H9 (cell line): ENCODE measurements around the gene ISCA1. TPM values are rescaled to one million over a fixed set of nuclear protein-coding genes. Genes with fewer than 3 reads are reported as not detected.

Source experiments
- DNase-seq: peaks from one replicate; pipeline ENCODE4 v3.0.0-alpha.2; 2017
- H2AFZ ChIP-seq: one replicate; pipeline ENCODE4 v1.6.1; 2013; ENCODE audit warnings: mild to moderate bottlenecking, low read length, control low read depth, moderate library complexity
- H2AK5ac ChIP-seq: 2 replicates; pipeline ENCODE4 v1.6.1; 2013; ENCODE audit warnings: low read length, control low read depth, mixed read lengths; ENCODE audit not compliant: insufficient read length
- H2BK120ac ChIP-seq: one replicate; pipeline ENCODE4 v1.6.1; 2013; ENCODE audit warnings: low read depth, mild to moderate bottlenecking, low read length, control low read depth, inconsistent platforms; ENCODE audit not compliant: poor library complexity, severe bottlenecking
- H2BK12ac ChIP-seq: 2 replicates; pipeline ENCODE4 v1.6.1; 2013; ENCODE audit warnings: low read length, control low read depth, mixed read lengths, low read depth; ENCODE audit not compliant: insufficient read length
- H2BK15ac ChIP-seq: 2 replicates; pipeline ENCODE4 v1.6.1; 2013; ENCODE audit warnings: low read depth, low read length, control low read depth
- H2BK20ac ChIP-seq: one replicate; pipeline ENCODE4 v1.6.1; 2013; ENCODE audit warnings: low read depth, mild to moderate bottlenecking, low read length, control low read depth, inconsistent platforms; ENCODE audit not compliant: poor library complexity, severe bottlenecking
- H2BK5ac ChIP-seq: 2 replicates; pipeline ENCODE4 v1.6.1; 2013; ENCODE audit warnings: low read length, control low read depth, mixed read lengths; ENCODE audit not compliant: insufficient read length
- H3K14ac ChIP-seq: 2 replicates; pipeline ENCODE4 v1.6.1; 2013; ENCODE audit warnings: low read length, control low read depth; ENCODE audit not compliant: insufficient read depth
- H3K18ac ChIP-seq: 2 replicates; pipeline ENCODE4 v1.6.1; 2013; ENCODE audit warnings: low read depth, mild to moderate bottlenecking, mixed read lengths, low read length, control low read depth; ENCODE audit not compliant: insufficient read length
- H3K23ac ChIP-seq: 2 replicates; pipeline ENCODE4 v1.6.1; 2013; ENCODE audit warnings: low read length, control low read depth, mixed read lengths, low read depth; ENCODE audit not compliant: insufficient read length
- H3K23me2 ChIP-seq: 2 replicates; pipeline ENCODE4 v1.6.1; 2013; ENCODE audit warnings: low read depth, mild to moderate bottlenecking, mixed read lengths, low read length, control low read depth; ENCODE audit not compliant: insufficient read length, poor library complexity, severe bottlenecking
- H3K27ac ChIP-seq: 2 replicates; pipeline ENCODE4 v1.5.1; 2013; ENCODE audit warnings: low read length, control low read depth, mixed read lengths, low read depth; ENCODE audit not compliant: insufficient read length
- H3K27me3 ChIP-seq: 2 replicates; pipeline ENCODE4 v1.6.1; 2013; ENCODE audit warnings: low read length, control low read depth, inconsistent platforms; ENCODE audit not compliant: insufficient read depth
- H3K4ac ChIP-seq: 2 replicates; pipeline ENCODE4 v1.6.1; 2013; ENCODE audit warnings: low read depth, mild to moderate bottlenecking, control low read depth, inconsistent platforms, low read length, moderate library complexity
- H3K4me1 ChIP-seq: 2 replicates; pipeline ENCODE4 v1.6.1; 2013; ENCODE audit warnings: low read length, control low read depth, inconsistent platforms; ENCODE audit not compliant: insufficient read depth
- H3K4me2 ChIP-seq: 2 replicates; pipeline ENCODE4 v1.6.1; 2013; ENCODE audit warnings: low read length, control low read depth, mixed read lengths; ENCODE audit not compliant: insufficient read length, insufficient read depth
- H3K56ac ChIP-seq: 2 replicates; pipeline ENCODE4 v1.6.1; 2013; ENCODE audit warnings: low read depth, mild to moderate bottlenecking, mixed read lengths, low read length, control low read depth; ENCODE audit not compliant: insufficient read length
- H3K79me1 ChIP-seq: 2 replicates; pipeline ENCODE4 v1.6.1; 2013; ENCODE audit warnings: low read depth, mild to moderate bottlenecking, moderate library complexity, low read length, control low read depth, inconsistent platforms; ENCODE audit not compliant: insufficient read depth, poor library complexity, severe bottlenecking
- H3K79me2 ChIP-seq: 2 replicates; pipeline ENCODE4 v1.6.1; 2013; ENCODE audit warnings: low read length, control low read depth, inconsistent platforms; ENCODE audit not compliant: insufficient read depth
- H3K9ac ChIP-seq: 2 replicates; pipeline ENCODE4 v1.6.1; 2013; ENCODE audit warnings: low read length, control low read depth, mixed read lengths; ENCODE audit not compliant: insufficient read length; ENCODE audit errors: extremely low read depth
- H3K9me3 ChIP-seq: one replicate; pipeline ENCODE4 v1.6.1; 2013; ENCODE audit warnings: low read depth, low read length, inconsistent platforms; ENCODE audit not compliant: control insufficient read depth
- H3T11ph ChIP-seq: one replicate; pipeline ENCODE4 v1.6.1; 2013; ENCODE audit warnings: mild to moderate bottlenecking, low read length, control low read depth, inconsistent platforms
- H4K20me1 ChIP-seq: one replicate; pipeline ENCODE4 v1.6.1; 2013; ENCODE audit not compliant: control insufficient read depth, insufficient read length, insufficient read depth
- H4K5ac ChIP-seq: 2 replicates; pipeline ENCODE4 v1.6.1; 2013; ENCODE audit warnings: low read depth, mild to moderate bottlenecking, mixed read lengths, low read length, control low read depth; ENCODE audit not compliant: insufficient read length
- H4K8ac ChIP-seq: replicated peaks from 2 replicates; pipeline ENCODE4 v1.6.1; 2013; ENCODE audit warnings: low read length, control low read depth, mixed read lengths, low read depth; ENCODE audit not compliant: insufficient read length
- H4K91ac ChIP-seq: 2 replicates; pipeline ENCODE4 v1.6.1; 2013; ENCODE audit warnings: low read depth, mild to moderate bottlenecking, moderate library complexity, mixed read lengths, low read length, control low read depth; ENCODE audit not compliant: insufficient read length
- H3K27ac Mint-ChIP-seq, 3 experiments: 2 replicates in 2 of 3; 3 replicates in 1 of 3; pipeline ENCODE4 v1.8.0; 2020 to 2021; ENCODE audit warnings: mixed read lengths in 3 of 3, mild to moderate bottlenecking in 1 of 3, moderate library complexity in 1 of 3
- H3K27me3 Mint-ChIP-seq: 2 replicates; pipeline ENCODE4 v1.8.0; 2021; ENCODE audit warnings: low read depth, mild to moderate bottlenecking, moderate library complexity, mixed read lengths
- H3K36me3 Mint-ChIP-seq, 3 experiments: 2 replicates in 2 of 3; 3 replicates in 1 of 3; pipeline ENCODE4 v1.8.0; 2020 to 2021; ENCODE audit warnings: low read depth in 3 of 3, mixed read lengths in 3 of 3; ENCODE audit not compliant: insufficient read depth in 1 of 3
- H3K4me1 Mint-ChIP-seq, 2 experiments: 2 replicates each; pipeline ENCODE4 v1.8.0; 2020; ENCODE audit warnings: mixed read lengths in 2 of 2
- H3K4me3 Mint-ChIP-seq, 2 experiments: 2 replicates in 1 of 2; 3 replicates in 1 of 2; pipeline ENCODE4 v1.8.0; 2020 to 2021; ENCODE audit warnings: mild to moderate bottlenecking in 2 of 2, mixed read lengths in 2 of 2, moderate library complexity in 1 of 2
- H3K9me3 Mint-ChIP-seq, 2 experiments: 2 replicates in 1 of 2; 3 replicates in 1 of 2; pipeline ENCODE4 v1.8.0; 2020; ENCODE audit warnings: mild to moderate bottlenecking in 2 of 2, mixed read lengths in 2 of 2, moderate library complexity in 1 of 2
- CTCF ChIP-seq: fragments of 200-600 bp; sonication (generic); conservative IDR thresholded peaks from 3 replicates; pipeline ENCODE4 v1.8.0; 2021; ENCODE audit warnings: antibody characterized with exemption, mild to moderate bottlenecking
- WGBS: extraction: QIAGEN DNeasy Blood & Tissue Kit; methylation state at CpG from one replicate; pipeline ENCODE4 v1.1.7; 2013; ENCODE audit warnings: missing lambda C conversion rate, low lambda C conversion rate, mixed read lengths; ENCODE audit not compliant: insufficient read length; ENCODE audit errors: extremely low coverage; 5-methylcytosine and 5-hydroxymethylcytosine counted together
- total RNA-seq: library from RNA; stranded (reverse); gene quantifications from 2 replicates; pipeline ENCODE4 v1.2.1, GENCODE V29; 2021

The ISCA1 gene
- total RNA-seq, 1 experiment from 2014 or later = 33.3 TPM

DNA sequence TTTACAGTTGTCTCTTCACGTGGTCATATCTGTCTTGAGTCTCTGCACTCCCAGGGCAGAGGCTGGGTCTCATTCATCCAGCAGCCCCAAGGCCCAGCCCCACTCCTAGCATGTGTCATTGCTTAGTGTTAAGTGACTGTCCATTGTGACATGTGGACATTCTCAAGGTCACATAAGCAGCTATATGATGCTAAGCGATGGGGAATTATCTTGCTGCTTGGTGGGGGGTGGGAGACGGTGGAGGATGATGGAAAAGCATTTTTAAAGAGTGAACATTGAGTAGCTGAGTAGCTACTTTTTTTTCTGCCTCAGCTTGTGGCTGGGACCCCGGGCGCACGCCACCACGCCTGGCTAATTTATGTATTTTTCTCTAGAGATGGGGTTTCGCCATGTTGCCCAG is 22.8 kb downstream of the ISCA1 start, which contains the start of gene C9orf153:
Gene C9orf153 (minus strand): TSS at position 101 of the 400 bp plus-strand sequence. CDS start 30,054 bp downstream, outside the sequence.
- H3K4ac ChIP-seq = no peak within 1 kb of the TSS
- no peaks in the 10 kb centered on the region for H3K27me3 Mint-ChIP-seq

More for the DNA sequence above, 22.8 kb downstream of the ISCA1 start, which contains the start of gene C9orf153:
- Histone ChIP-seq H3K23me2 (no peaks in the 10 kb centered on the region), H4K5ac (no peak within 1 kb of the TSS), H2AK5ac (no peak within 1 kb of the TSS), H2BK5ac (no peak within 1 kb of the TSS), H3K18ac (no peak within 1 kb of the TSS), H3K27ac (no peak within 1 kb of the TSS), H3K79me2 (no peaks in the 10 kb centered on the region), H3K79me1 (no peaks in the 10 kb centered on the region), H3K9me3 (no peaks in the 10 kb centered on the region), H2BK15ac (no peak within 1 kb of the TSS), H3K23ac (no peak within 1 kb of the TSS), H3K27me3 (no peaks in the 10 kb centered on the region), H3K9ac (no peak within 1 kb of the TSS), H3K4me2 (no peak within 1 kb of the TSS), H3K4me1 (no peaks in the 10 kb centered on the region), H2BK20ac (no peak within 1 kb of the TSS), H3T11ph (no peak within 1 kb of the TSS), H4K20me1 (no peaks in the 10 kb centered on the region), H4K8ac (no peak within 1 kb of the TSS), H2AFZ (no peak within 1 kb of the TSS), H3K14ac (no peak within 1 kb of the TSS), H4K91ac (no peak within 1 kb of the TSS), H2BK12ac (no peak within 1 kb of the TSS), H2BK120ac (no peak within 1 kb of the TSS), H3K56ac (no peak within 1 kb of the TSS)
- DNase-seq = no peak
- peak within 1 kb of the TSS in 1 of 3 experiments; percentile 9; a peak in 2 of 7 replicates for H3K27ac Mint-ChIP-seq
- WGBS = no CpG with 5 or more reads among the region's 8 CpGs
- H3K4me1 Mint-ChIP-seq = peaks cover 8 to 15% of the 10 kb centered on the region in 2 experiments
- H3K36me3 Mint-ChIP-seq = peaks cover 10 to 18% (median 15%) of the 10 kb centered on the region in 3 experiments; a peak in 6 of 7 replicates
- 0 out of 5 replicates have a peak, but pooled peaks cover 0 to under 1% of the 10 kb centered on the region in 2 experiments for H3K9me3 Mint-ChIP-seq
- H3K4me3 Mint-ChIP-seq = no peak within 1 kb of the TSS
- TF ChIP-seq CTCF = no peak
